ENCODE measurements around the gene VAPA. TPM values are rescaled to one million over a fixed set of nuclear protein-coding genes. Genes with fewer than 3 reads are reported as not detected.
A peak's percentile ranks its signal among the peaks of the same experiment; 100 is the strongest.

The VAPA gene
- total and polyA plus RNA-seq, 9 of the 15 experiments (the other 6 are each of a cell fraction or from before 2014, with no cell fraction given) = 219 to 902 (median 526) TPM

DNA sequence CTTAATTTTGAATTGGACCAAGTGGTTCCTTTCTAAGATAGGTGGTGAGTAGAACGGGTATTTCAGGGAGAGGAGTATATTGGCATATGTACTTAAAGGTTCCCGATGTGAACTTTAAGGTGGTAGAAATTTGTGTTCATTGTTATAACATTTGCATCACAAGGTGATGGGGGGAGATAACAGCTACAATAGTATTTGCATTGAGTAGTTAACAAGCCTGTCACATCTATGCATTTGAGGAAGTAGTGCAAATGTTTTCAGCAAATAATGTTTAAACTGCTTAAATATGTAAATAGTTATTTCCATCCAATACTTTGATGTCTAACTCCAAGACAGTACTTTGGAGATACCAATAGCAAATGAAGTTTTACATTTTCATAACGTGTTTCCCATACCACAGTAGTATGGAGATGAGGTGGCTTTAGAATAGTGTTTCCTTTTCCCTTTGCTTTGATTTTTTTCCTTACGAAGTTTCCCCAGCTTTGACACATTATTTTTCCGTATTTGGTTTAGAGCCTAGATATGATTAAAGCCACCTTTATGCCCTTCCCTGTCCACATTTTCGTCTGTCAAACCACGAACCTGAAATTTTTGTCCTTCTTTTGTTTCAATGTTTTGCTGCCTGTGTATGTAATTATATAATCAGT, 46.6 kb downstream of the VAPA start (continued):
- no peak for TF ChIP-seq PYGO2 (tag; IDR thresholded peaks at IDR 0.05)
- no peak for TF ChIP-seq U2AF1 (optimal IDR thresholded peaks at IDR 0.05; ENCODE audit: low read depth, low read length)
- no peak for TF ChIP-seq HIVEP1 (CRISPR knock-in tag; IDR thresholded peaks at IDR 0.05)
- TF ChIP-seq ELF1 (tag; IDR thresholded peaks at IDR 0.05) = peak; percentile 22; the same call in 1 of the 2 replicates
- TF ChIP-seq, protein P1, sequence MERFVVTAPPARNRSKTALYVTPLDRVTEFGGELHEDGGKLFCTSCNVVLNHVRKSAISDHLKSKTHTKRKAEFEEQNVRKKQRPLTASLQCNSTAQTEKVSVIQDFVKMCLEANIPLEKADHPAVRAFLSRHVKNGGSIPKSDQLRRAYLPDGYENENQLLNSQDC (CRISPR knock-in tag; IDR thresholded peaks at IDR 0.05) = 0 out of 2 replicates have a peak, but pooled peaks have one; percentile 11
- peak; percentile 22; the same call in 1 of the 2 replicates for TF ChIP-seq SMARCA4 (IDR thresholded peaks at IDR 0.05)
- TF ChIP-seq GATA2 (CRISPR knock-in tag; IDR thresholded peaks at IDR 0.05) = peak; percentile 66
- 0 out of 2 replicates have a peak, but pooled peaks have one; percentile 5 for TF ChIP-seq MYBL2 (IDR thresholded peaks at IDR 0.05; ENCODE audit: low read depth)
- TF ChIP-seq MYBL2 (CRISPR knock-in tag; IDR thresholded peaks at IDR 0.05; ENCODE audit: borderline replicate concordance) = no peak
- 0 out of 2 replicates have a peak, but pooled peaks have one; percentile 38 for TF ChIP-seq ZEB2 (IDR thresholded peaks at IDR 0.05)
- TF ChIP-seq, protein P2, sequence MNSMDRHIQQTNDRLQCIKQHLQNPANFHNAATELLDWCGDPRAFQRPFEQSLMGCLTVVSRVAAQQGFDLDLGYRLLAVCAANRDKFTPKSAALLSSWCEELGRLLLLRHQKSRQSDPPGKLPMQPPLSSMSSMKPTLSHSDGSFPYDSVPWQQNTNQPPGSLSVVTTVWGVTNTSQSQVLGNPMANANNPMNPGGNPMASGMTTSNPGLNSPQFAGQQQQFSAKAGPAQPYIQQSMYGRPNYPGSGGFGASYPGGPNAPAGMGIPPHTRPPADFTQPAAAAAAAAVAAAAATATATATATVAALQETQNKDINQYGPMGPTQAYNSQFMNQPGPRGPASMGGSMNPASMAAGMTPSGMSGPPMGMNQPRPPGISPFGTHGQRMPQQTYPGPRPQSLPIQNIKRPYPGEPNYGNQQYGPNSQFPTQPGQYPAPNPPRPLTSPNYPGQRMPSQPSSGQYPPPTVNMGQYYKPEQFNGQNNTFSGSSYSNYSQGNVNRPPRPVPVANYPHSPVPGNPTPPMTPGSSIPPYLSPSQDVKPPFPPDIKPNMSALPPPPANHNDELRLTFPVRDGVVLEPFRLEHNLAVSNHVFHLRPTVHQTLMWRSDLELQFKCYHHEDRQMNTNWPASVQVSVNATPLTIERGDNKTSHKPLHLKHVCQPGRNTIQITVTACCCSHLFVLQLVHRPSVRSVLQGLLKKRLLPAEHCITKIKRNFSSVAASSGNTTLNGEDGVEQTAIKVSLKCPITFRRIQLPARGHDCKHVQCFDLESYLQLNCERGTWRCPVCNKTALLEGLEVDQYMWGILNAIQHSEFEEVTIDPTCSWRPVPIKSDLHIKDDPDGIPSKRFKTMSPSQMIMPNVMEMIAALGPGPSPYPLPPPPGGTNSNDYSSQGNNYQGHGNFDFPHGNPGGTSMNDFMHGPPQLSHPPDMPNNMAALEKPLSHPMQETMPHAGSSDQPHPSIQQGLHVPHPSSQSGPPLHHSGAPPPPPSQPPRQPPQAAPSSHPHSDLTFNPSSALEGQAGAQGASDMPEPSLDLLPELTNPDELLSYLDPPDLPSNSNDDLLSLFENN (IDR thresholded peaks at IDR 0.05; ENCODE audit: low read depth in 2 of 2, low read length in 2 of 2) = no peak
- TF ChIP-seq, protein P3, sequence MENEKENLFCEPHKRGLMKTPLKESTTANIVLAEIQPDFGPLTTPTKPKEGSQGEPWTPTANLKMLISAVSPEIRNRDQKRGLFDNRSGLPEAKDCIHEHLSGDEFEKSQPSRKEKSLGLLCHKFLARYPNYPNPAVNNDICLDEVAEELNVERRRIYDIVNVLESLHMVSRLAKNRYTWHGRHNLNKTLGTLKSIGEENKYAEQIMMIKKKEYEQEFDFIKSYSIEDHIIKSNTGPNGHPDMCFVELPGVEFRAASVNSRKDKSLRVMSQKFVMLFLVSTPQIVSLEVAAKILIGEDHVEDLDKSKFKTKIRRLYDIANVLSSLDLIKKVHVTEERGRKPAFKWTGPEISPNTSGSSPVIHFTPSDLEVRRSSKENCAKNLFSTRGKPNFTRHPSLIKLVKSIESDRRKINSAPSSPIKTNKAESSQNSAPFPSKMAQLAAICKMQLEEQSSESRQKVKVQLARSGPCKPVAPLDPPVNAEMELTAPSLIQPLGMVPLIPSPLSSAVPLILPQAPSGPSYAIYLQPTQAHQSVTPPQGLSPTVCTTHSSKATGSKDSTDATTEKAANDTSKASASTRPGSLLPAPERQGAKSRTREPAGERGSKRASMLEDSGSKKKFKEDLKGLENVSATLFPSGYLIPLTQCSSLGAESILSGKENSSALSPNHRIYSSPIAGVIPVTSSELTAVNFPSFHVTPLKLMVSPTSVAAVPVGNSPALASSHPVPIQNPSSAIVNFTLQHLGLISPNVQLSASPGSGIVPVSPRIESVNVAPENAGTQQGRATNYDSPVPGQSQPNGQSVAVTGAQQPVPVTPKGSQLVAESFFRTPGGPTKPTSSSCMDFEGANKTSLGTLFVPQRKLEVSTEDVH (IDR thresholded peaks at IDR 0.05; ENCODE audit: low read depth, partially characterized antibody) = peak; percentile 22
- peak; percentile 52 for TF ChIP-seq POLR2G (IDR thresholded peaks at IDR 0.05; ENCODE audit: low read depth, low read length)
- TF ChIP-seq JUND (IDR thresholded peaks at IDR 0.05; ENCODE audit: borderline replicate concordance, low read depth, low read length) = 0 out of 2 replicates have a peak, but pooled peaks have one; percentile 24
- TF ChIP-seq JUND (tag; IDR thresholded peaks at IDR 0.05; ENCODE audit: borderline replicate concordance, low read depth, low read length) = no peak
- TF ChIP-seq ZNF253 (CRISPR knock-in tag; conservative IDR thresholded peaks at IDR 0.05) = peak; percentile 72; the same call in 1 of the 2 replicates
- 0 out of 4 replicates have a peak, but pooled peaks of 1 of the 2 experiments have one; percentile 35 for TF ChIP-seq FOXK2 (conservative IDR thresholded peaks at IDR 0.05 in 1 of 2, IDR thresholded peaks at IDR 0.05 in 1 of 2; ENCODE audit: low read depth in 2 of 2)
- TF ChIP-seq, protein P4, sequence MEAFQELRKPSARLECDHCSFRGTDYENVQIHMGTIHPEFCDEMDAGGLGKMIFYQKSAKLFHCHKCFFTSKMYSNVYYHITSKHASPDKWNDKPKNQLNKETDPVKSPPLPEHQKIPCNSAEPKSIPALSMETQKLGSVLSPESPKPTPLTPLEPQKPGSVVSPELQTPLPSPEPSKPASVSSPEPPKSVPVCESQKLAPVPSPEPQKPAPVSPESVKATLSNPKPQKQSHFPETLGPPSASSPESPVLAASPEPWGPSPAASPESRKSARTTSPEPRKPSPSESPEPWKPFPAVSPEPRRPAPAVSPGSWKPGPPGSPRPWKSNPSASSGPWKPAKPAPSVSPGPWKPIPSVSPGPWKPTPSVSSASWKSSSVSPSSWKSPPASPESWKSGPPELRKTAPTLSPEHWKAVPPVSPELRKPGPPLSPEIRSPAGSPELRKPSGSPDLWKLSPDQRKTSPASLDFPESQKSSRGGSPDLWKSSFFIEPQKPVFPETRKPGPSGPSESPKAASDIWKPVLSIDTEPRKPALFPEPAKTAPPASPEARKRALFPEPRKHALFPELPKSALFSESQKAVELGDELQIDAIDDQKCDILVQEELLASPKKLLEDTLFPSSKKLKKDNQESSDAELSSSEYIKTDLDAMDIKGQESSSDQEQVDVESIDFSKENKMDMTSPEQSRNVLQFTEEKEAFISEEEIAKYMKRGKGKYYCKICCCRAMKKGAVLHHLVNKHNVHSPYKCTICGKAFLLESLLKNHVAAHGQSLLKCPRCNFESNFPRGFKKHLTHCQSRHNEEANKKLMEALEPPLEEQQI (IDR thresholded peaks at IDR 0.05) = 0 out of 2 replicates have a peak, but pooled peaks have one; percentile 19
- TF ChIP-seq ZNF134 (CRISPR knock-in tag; conservative IDR thresholded peaks at IDR 0.05) = no peak
